ENCODE measurements around the gene HMSD.

HMSD gene

GRCh38 chr18:63961435-63961980, 12.4 kb downstream of the HMSD start:
- peaks cover 25% of the 10 kb centered on the region for H3K27me3 ChIP-seq (ENCODE audit: control insufficient read depth, insufficient read depth, low read length)
- no peaks in the 10 kb centered on the region for H3K4me1 ChIP-seq (ENCODE audit: control insufficient read depth, insufficient read depth, low read length)
- no peak overlapping the region for H3K9ac ChIP-seq (ENCODE audit: low read depth, low read length)
- no peak overlapping the region for H3K4me3 ChIP-seq (ENCODE audit: low read depth, low read length)
- no peaks in the 10 kb centered on the region for H3K9me3 ChIP-seq (ENCODE audit: control insufficient read depth, insufficient read depth, low read length)
- H3K36me3 ChIP-seq (ENCODE audit: control insufficient read depth, insufficient read depth, low read length): no peaks in the 10 kb centered on the region

GRCh38 chr18:63962137-63962536, 13.0 kb downstream of the HMSD start:
- H3K36me3 ChIP-seq (ENCODE audit: control insufficient read depth, insufficient read depth, low read length): no peaks in the 10 kb centered on the region
- no peak overlapping the region for H3K9ac ChIP-seq (ENCODE audit: low read depth, low read length)
- H3K4me3 ChIP-seq (ENCODE audit: low read depth, low read length): no peak overlapping the region
- H3K4me1 ChIP-seq (ENCODE audit: control insufficient read depth, insufficient read depth, low read length): no peaks in the 10 kb centered on the region
- H3K9me3 ChIP-seq (ENCODE audit: control insufficient read depth, insufficient read depth, low read length): no peaks in the 10 kb centered on the region
- H3K27me3 ChIP-seq (ENCODE audit: control insufficient read depth, insufficient read depth, low read length): peaks cover 28% of the 10 kb centered on the region

- H3K27me3 ChIP-seq (ENCODE audit: control insufficient read depth, insufficient read depth, low read length): peaks cover 43% of the 10 kb centered on the region
- no peak overlapping the region for H3K4me3 ChIP-seq (ENCODE audit: low read depth, low read length)
- no peaks in the 10 kb centered on the region for H3K9me3 ChIP-seq (ENCODE audit: control insufficient read depth, insufficient read depth, low read length)
- no peaks in the 10 kb centered on the region for H3K4me1 ChIP-seq (ENCODE audit: control insufficient read depth, insufficient read depth, low read length)
- H3K36me3 ChIP-seq (ENCODE audit: control insufficient read depth, insufficient read depth, low read length): no peaks in the 10 kb centered on the region
- H3K9ac ChIP-seq (ENCODE audit: low read depth, low read length): no peak overlapping the region
Measured at GRCh38 chr18:63963615-63964256, 14.6 kb downstream of the HMSD start.

- H3K27me3 ChIP-seq (ENCODE audit: control insufficient read depth, insufficient read depth, low read length): peaks cover 52% of the 10 kb centered on the region
- H3K36me3 ChIP-seq (ENCODE audit: control insufficient read depth, insufficient read depth, low read length): no peaks in the 10 kb centered on the region
- peaks cover 3% of the 10 kb centered on the region for H3K4me1 ChIP-seq (ENCODE audit: control insufficient read depth, insufficient read depth, low read length)
- H3K9ac ChIP-seq (ENCODE audit: low read depth, low read length): no peak overlapping the region
- no peaks in the 10 kb centered on the region for H3K9me3 ChIP-seq (ENCODE audit: control insufficient read depth, insufficient read depth, low read length)
- no peak overlapping the region for H3K4me3 ChIP-seq (ENCODE audit: low read depth, low read length)
Measured at GRCh38 chr18:63964908-63965307, 15.8 kb downstream of the HMSD start.

GRCh38 chr18:63965716-63966330, 16.7 kb downstream of the HMSD start:
- H3K4me3 ChIP-seq (ENCODE audit: low read depth, low read length): no peak overlapping the region
- no peaks in the 10 kb centered on the region for H3K36me3 ChIP-seq (ENCODE audit: control insufficient read depth, insufficient read depth, low read length)
- no peak overlapping the region for H3K9ac ChIP-seq (ENCODE audit: low read depth, low read length)
- no peaks in the 10 kb centered on the region for H3K9me3 ChIP-seq (ENCODE audit: control insufficient read depth, insufficient read depth, low read length)
- peaks cover 3% of the 10 kb centered on the region for H3K4me1 ChIP-seq (ENCODE audit: control insufficient read depth, insufficient read depth, low read length)
- H3K27me3 ChIP-seq (ENCODE audit: control insufficient read depth, insufficient read depth, low read length): peaks cover 48% of the 10 kb centered on the region

- H3K27me3 ChIP-seq (ENCODE audit: control insufficient read depth, insufficient read depth, low read length): peaks cover 72% of the 10 kb centered on the region
- H3K9me3 ChIP-seq (ENCODE audit: control insufficient read depth, insufficient read depth, low read length): no peaks in the 10 kb centered on the region
- peak within 1 kb of the TSS; percentile 54 for H3K9ac ChIP-seq (ENCODE audit: low read depth, low read length)
- H3K36me3 ChIP-seq (ENCODE audit: control insufficient read depth, insufficient read depth, low read length): no peaks in the 10 kb centered on the region
- H3K4me3 ChIP-seq (ENCODE audit: low read depth, low read length): peak within 1 kb of the TSS; percentile 80
- peaks cover 3% of the 10 kb centered on the region for H3K4me1 ChIP-seq (ENCODE audit: control insufficient read depth, insufficient read depth, low read length)
Measured at GRCh38 chr18:63969942-63970808, 21.1 kb downstream of the HMSD start, which contains the start of gene SERPINB8. SERPINB8 (plus strand) TSS chr18:63970081; CDS start chr18:63978309, 8,228 bp downstream.

- no peaks in the 10 kb centered on the region for H3K36me3 ChIP-seq (ENCODE audit: control insufficient read depth, insufficient read depth, low read length)
- H3K4me1 ChIP-seq (ENCODE audit: control insufficient read depth, insufficient read depth, low read length): peaks cover 3% of the 10 kb centered on the region
- H3K9ac ChIP-seq (ENCODE audit: low read depth, low read length): peak overlapping the region; percentile 28
- H3K9me3 ChIP-seq (ENCODE audit: control insufficient read depth, insufficient read depth, low read length): no peaks in the 10 kb centered on the region
- H3K27me3 ChIP-seq (ENCODE audit: control insufficient read depth, insufficient read depth, low read length): peaks cover 72% of the 10 kb centered on the region
- H3K4me3 ChIP-seq (ENCODE audit: low read depth, low read length): peak overlapping the region; percentile 80
Measured at GRCh38 chr18:63970809-63971205, 21.7 kb downstream of the HMSD start.

GRCh38 chr18:63971320-63972001, 22.4 kb downstream of the HMSD start:
- H3K4me1 ChIP-seq (ENCODE audit: control insufficient read depth, insufficient read depth, low read length): peaks cover 3% of the 10 kb centered on the region
- peak overlapping the region; percentile 28 for H3K9ac ChIP-seq (ENCODE audit: low read depth, low read length)
- peaks cover 71% of the 10 kb centered on the region for H3K27me3 ChIP-seq (ENCODE audit: control insufficient read depth, insufficient read depth, low read length)
- no peaks in the 10 kb centered on the region for H3K9me3 ChIP-seq (ENCODE audit: control insufficient read depth, insufficient read depth, low read length)
- no peaks in the 10 kb centered on the region for H3K36me3 ChIP-seq (ENCODE audit: control insufficient read depth, insufficient read depth, low read length)
- peak overlapping the region; percentile 80 for H3K4me3 ChIP-seq (ENCODE audit: low read depth, low read length)

- no peak overlapping the region for H3K4me3 ChIP-seq (ENCODE audit: low read depth, low read length)
- peaks cover 3% of the 10 kb centered on the region for H3K4me1 ChIP-seq (ENCODE audit: control insufficient read depth, insufficient read depth, low read length)
- H3K27me3 ChIP-seq (ENCODE audit: control insufficient read depth, insufficient read depth, low read length): peaks cover 72% of the 10 kb centered on the region
- no peak overlapping the region for H3K9ac ChIP-seq (ENCODE audit: low read depth, low read length)
- H3K36me3 ChIP-seq (ENCODE audit: control insufficient read depth, insufficient read depth, low read length): no peaks in the 10 kb centered on the region
- no peaks in the 10 kb centered on the region for H3K9me3 ChIP-seq (ENCODE audit: control insufficient read depth, insufficient read depth, low read length)
Measured at GRCh38 chr18:63972002-63972376, 22.9 kb downstream of the HMSD start.

- H3K9ac ChIP-seq (ENCODE audit: low read depth, low read length): no peak overlapping the region
- peaks cover 79% of the 10 kb centered on the region for H3K27me3 ChIP-seq (ENCODE audit: control insufficient read depth, insufficient read depth, low read length)
Measured at GRCh38 chr18:63974991-63975390, 25.9 kb downstream of the HMSD start.

GRCh38 chr18:63975628-63976027, 26.5 kb downstream of the HMSD start:
- no peaks in the 10 kb centered on the region for H3K9me3 ChIP-seq (ENCODE audit: control insufficient read depth, insufficient read depth, low read length)
- no peaks in the 10 kb centered on the region for H3K4me1 ChIP-seq (ENCODE audit: control insufficient read depth, insufficient read depth, low read length)
- no peak overlapping the region for H3K9ac ChIP-seq (ENCODE audit: low read depth, low read length)
- H3K4me3 ChIP-seq (ENCODE audit: low read depth, low read length): no peak overlapping the region
- H3K27me3 ChIP-seq (ENCODE audit: control insufficient read depth, insufficient read depth, low read length): peaks cover 85% of the 10 kb centered on the region
- H3K36me3 ChIP-seq (ENCODE audit: control insufficient read depth, insufficient read depth, low read length): no peaks in the 10 kb centered on the region

More at GRCh38 chr18:63974991-63975390, 25.9 kb downstream of the HMSD start:
- H3K9me3 ChIP-seq (ENCODE audit: control insufficient read depth, insufficient read depth, low read length): no peaks in the 10 kb centered on the region
- H3K4me1 ChIP-seq (ENCODE audit: control insufficient read depth, insufficient read depth, low read length): no peaks in the 10 kb centered on the region
- H3K36me3 ChIP-seq (ENCODE audit: control insufficient read depth, insufficient read depth, low read length): no peaks in the 10 kb centered on the region
- H3K4me3 ChIP-seq (ENCODE audit: low read depth, low read length): no peak overlapping the region

Data from iPS-15b (cell line).